Ecto neural progenitor cell (in vitro differentiated cells): ENCODE results near the gene PAPSS2.
A peak's percentile ranks its signal among the peaks of the same experiment; 100 is the strongest.
"Not testable (repeated sequence)": the region's sequence is repeated elsewhere in the genome, so short reads cannot be mapped to it uniquely, and the experiment has no call there.

Experiments used
- DNase-seq: peaks from one replicate; pipeline ENCODE4 v3.0.0-alpha.2; 2018; ENCODE audit warnings: low spot score

Gene PAPSS2

DNA sequence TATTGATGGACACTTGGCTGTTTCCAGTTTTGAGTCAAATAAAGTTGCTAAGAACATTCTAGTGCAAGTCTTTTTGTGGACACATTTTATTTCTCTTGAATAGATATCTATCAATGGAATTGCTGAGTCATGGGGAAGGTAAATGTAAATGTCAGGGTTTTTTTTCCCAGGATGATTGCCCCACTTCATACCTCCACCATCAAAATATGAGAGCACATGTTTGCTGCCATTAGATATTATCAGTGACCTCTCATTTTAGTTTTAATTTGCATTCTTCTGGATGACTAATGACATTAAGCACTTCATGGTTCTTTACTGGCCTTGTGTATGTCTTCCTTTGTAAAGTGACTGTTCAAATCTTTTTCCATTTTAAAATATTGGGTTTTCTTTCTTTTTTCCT lies 45.7 kb downstream of the PAPSS2 start:
- no peak for DNase-seq

DNA sequence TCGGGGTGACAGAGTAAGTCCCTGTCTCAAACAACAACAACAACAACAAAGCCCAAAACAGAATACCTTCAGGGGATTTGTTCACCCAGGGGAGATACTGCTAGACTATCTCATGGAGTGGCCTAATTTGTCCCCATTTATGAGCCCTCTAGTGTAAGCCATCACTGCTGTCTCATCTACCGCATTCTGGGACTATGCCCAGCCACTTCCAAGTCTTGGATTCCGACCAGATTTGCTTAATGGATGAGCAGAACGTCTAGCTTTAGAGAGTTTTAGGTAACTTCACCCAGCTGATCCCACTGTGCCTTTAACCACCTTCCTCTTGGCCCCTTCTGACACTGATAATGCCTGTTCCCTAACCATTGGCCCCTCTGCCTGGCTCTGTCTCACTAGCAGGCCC lies 47.1 kb downstream of the PAPSS2 start:
- no peak for DNase-seq

DNA sequence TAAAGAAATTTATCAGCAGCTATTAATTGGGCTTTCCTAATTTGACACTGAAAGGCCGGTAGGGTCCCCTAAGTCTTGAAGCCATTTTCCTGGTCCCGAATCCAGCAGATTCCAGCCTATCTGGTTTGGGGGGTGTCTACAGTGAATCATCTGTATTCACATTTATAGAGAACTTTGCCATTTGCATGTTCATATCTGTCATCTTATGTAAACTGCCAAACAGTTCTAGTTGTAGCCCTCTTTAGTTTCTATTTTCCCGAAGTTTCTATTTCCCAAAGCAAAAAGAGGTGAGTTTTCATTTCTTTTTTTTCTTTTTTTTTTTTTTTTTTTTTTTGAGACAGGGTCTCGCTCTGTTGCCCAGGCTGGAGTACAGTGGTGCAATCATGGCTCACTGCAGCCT lies 47.6 kb downstream of the PAPSS2 start:
- no peak for DNase-seq

DNA sequence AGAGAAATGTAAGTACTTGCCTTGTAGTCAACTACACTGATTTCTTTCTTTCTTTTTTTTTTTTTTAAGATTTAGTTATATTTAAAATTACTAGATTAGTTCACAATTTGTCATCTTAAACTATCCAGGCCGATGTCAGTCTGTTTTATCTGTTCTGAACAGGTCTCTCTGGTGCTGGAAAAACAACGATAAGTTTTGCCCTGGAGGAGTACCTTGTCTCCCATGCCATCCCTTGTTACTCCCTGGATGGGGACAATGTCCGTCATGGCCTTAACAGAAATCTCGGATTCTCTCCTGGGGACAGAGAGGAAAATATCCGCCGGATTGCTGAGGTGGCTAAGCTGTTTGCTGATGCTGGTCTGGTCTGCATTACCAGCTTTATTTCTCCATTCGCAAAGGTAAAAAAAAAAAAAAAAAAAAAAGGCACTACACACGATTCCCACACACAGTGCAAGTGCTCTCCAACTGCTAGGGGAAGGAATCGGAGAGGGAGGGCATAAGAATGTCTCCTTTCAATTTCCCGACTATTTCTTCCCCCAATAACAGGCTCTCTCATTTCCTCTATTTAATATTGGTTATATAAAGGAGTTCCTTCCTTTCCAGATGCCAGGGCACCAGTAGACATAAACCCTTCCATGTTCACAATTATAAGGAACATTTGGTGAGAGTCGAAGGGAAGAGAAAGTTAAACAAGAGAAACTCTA lies 53.4 kb downstream of the PAPSS2 start:
- DNase-seq = no peak

DNA sequence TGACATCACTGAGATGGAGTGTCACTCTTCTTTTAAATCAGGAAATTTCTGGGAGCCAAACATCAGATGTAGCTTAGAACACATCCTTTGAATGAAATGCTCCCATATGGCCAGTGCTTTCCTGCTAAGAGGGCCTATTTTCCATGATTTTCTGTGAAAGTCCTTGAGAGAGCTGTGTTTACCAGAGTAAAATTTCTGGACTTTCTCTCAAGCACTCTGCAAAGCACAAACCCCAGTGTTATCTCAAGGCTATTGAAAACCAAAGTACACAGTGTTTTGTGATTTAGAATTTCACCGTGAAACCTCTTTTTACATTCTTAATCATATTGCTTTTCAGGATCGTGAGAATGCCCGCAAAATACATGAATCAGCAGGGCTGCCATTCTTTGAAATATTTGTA lies 54.0 kb downstream of the PAPSS2 start:
- DNase-seq = no peak

DNA sequence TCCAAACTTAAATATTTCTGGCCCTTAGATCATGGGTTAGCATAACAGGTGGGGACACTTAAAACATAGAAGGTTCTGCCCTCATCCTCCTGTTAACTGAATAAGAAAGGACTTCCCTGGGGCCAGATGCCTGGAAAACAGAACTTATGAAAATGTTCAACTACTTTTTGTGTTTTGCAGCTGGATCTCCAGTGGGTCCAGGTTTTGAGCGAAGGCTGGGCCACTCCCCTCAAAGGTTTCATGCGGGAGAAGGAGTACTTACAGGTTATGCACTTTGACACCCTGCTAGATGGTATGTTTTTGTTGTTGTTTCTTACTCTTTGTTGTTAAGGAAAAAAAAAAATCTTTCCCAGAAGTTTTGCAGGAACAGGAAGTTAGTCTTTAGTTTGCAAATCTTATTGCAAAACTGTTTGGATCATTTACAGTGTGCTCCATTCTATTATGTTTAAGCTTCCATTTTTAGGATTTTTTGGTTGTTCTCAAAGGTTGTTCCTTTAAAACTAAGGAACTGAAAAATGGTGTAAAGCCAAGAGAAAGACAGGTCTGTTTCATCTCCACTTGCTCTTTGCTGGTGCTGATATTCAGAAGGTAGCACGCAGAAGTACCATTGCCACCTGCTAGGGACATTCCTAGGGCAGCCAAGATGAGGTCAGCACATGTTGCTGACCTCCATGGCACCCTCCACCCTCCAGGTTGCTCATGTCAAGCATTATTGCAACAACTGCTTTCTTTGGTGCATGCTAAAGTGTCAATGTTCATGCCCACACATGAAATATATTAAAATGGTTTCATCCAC lies 56.1 kb downstream of the PAPSS2 start:
- no peak for DNase-seq

DNA sequence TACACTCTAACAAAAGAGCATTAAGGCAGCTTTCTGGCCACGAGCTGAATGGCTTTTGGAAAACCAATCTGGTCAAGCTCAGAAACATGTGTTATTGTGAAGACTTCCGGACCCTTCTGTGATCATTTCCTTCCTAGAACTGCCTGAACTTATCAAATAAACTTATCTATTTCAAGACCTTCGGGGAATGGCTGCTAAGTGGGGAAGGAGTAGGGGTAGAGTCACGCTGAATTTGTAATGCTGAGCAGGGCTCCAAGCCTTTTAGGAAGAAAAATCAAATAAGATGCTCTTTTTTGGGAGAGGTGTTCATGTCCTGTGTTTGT lies 56.6 kb downstream of the PAPSS2 start:
- DNase-seq = no peak

DNA sequence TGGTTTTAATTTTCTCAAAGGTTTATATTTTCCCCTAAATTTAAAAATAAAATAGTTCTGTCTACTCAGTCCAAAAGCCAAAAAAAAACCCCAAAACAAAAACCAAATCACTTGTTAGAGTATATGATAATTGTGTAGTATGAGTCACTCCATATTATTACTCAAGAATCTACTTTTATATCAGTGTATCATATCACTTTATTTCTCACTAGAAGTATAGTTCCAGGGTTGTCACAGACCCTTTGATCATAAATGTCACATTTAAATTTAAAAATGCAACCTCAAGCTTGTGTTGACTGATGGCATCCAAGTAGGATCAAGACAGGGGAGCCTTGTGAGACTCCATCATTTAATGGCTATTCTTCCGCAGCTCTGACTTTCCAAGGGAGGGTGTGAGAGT lies 61.0 kb downstream of the PAPSS2 start:
- no peak for DNase-seq

DNA sequence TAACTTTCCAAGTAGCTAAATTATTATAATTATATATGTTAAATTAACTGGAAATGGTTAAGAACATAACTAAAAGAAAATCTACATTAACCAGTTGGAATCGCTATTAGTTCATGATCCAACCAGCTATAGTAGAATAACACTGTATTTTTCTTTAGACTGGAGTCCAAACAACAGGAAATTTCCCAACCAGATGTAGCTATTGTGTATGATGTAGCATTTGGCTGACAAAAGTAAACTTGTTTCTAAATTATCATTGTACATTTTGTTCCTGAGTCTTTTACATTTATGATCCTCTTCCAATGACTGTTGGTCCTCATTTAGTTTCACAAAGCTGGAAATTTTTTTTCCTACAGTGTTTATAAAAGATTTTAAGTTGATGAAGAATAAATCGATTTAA lies 62.1 kb downstream of the PAPSS2 start:
- no peak for DNase-seq

DNA sequence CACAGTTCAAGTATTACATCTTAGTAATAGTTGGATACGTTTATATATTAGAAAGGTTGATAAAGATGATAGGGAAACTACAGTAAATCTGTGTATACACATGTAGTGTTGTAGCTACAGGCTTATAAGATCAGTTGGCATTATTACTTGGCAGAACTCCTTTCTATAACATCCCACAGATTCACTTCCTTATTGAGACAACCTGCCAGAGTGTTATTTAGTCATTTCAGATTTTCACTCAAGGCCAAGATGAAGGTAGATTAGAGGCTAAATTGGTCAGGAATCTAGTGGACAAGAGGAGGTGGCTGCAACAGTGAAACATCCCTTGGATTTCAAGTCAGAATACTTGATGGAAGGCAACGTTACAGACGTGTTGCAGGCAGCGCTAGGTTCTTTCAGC lies 63.0 kb downstream of the PAPSS2 start:
- no peak for DNase-seq

DNA sequence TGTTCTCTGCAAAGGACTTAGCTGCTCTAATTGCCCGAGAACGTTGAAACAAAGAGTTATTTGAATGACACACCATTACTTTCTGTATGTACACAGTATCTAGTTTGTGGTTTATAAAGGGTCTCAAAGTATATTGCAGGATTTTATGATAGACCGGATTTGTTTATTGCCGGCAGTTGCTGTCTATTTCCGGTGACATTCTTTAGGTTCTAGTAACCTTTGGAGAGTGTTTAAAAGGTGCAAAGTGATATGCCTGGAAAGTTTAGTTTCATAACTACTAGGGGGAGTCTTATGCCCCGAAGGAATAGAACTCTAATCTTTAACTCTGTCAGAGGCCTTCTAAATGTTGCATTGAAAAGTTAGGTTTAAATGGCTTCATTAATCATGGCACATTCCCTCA lies 63.8 kb downstream of the PAPSS2 start:
- no peak for DNase-seq

DNA sequence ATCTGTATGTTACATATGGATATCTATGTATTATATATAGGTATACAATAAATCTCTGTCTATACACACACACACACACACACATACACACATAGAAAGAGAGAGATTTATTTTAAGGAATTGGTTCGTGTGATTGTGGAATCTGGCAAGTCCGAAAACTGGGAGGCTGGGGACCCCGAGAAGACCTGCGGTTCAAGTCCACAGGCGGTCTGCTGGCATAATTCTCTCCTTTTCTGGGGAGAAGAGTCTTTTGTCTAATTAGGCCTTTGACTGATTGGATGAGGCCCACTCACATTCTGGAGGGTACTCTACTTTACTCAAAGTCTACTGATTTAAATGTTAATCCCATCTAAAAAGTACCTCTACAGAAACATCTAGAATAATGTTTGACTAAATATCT lies 65.1 kb downstream of the PAPSS2 start:
- DNase-seq = no peak

DNA sequence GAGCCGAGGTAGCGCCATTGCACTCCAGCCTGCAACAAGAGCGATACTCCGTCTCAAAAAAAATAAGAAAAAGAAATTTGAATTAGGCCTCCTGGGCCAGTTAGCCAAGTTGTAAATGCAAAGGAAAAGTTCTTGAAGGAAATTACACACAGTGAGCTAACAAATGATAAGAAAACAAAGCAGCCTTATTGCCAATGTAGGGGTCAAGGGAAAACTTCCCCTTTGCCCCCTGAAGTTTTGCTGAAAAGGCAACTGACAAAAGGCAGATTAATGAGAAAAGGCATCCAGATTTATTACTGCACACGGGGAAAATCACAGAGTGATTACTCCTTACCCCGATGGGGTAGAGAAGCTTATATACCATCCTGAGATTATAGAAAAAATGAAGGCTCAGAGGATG lies 70.3 kb downstream of the PAPSS2 start:
- DNase-seq = no peak

DNA sequence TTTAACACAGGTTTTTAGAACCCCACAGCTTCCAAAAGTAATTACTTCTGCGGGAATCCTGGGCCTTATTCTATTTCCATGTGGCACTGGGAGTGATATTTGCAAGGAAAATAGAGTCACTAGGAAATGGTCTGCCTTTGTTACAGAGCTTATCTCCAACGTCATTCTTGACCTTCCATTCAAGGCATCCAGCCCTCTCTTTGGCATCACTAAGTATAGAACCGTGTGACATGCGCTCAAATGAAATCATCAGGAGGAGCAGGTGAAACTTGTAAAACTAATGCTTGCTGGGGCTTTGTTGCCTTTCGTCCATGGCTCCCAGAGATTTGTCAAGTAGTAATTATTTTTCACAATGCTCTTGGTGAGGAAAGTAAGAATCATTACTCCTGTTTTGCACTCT lies 73.4 kb downstream of the PAPSS2 start:
- DNase-seq = no peak

DNA sequence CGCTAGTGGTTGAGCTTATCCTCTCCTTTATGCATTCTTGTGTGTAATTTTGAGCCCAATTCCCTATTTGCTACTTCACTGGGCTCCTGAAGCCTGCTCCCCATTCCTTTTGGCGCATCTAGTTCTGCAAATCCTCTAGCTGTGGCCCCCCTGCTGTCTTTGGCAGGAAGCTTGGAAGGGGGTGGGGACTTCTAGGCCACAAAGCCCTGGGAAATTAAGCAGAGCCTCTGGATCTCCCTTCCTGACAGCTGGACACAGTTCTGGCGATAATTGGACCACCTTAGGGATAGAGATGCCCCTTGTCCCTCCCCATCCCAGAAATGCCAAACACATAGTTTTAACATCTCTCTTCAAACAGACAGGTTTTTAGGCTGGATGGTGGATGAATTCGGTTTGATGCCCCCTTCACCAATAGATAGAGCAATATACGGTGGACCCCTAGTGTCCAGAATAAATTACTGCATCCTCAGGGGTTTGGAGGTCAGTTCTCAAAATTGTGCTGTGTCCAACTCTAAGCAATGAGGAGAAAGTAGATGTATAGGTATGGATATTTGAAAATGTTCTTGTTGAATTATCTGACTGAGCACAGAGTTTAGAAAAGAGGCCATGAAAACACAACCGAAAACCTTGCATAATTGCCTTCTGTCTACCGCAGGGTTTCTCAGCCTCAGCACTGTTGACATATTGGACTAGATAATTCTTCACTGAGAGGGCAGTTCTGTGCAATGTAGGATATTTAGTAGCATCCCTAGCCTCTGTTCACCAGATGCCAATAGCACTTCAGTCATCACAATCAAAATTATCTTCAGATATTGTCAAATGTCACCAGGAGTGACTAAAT lies 75.5 kb downstream of the PAPSS2 start:
- DNase-seq = peak; percentile 81

DNA sequence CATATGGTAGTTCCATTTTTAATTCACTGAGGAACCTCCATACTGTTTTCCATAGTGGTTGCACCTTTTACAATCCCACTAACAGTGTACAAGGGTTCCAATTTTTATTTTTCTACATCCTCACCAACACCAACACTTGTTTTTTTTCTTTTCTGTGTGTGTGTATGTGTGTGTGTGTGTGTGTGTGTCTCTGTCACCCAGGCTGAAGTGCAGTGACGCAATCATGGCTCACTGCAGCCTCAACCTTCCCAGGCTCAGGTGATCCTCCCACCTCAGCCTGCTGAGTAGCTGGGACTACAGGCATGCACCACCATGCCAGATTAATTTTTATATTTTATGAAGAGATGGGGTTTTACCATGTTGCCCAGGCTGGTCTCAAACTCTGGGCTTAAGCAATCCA lies 78.6 kb downstream of the PAPSS2 start:
- DNase-seq = not testable (repeated sequence)

DNA sequence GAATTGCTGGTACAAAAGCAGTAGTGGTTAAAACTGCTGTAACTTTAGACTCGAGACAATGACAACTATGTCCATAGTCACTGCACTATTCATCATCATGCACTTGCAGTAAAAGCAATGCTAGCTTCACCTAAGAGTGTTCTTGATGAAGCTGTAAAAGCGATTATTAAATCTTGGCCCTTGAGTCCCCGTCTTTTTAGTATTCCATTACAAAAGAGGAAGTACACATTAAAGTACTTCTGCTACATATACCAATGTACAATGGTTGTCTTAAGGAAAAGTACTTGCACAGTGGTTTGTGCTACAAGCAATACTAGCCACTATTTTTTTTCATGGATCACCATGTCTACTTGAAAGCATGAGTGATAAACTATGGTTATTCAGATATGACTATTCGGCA lies 80.0 kb downstream of the PAPSS2 start:
- DNase-seq = no peak

DNA sequence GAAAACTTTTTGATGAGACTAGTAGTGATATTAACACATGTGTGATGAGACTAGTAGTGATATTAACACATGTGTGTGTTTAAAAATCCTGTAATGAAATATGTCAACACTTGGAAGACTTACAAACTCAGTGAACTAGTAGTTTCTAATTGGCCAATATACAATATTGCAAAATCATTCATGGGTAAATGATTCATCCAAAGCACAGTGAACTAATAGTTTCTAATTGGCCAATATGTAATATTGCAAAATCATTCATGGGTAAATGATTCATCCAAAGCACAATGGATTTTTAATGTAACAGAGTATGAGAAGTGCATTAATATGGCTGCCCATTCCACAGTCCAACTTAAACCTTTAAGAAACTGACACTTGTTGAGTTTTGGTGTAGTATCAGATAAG lies 80.6 kb downstream of the PAPSS2 start:
- no peak for DNase-seq

DNA sequence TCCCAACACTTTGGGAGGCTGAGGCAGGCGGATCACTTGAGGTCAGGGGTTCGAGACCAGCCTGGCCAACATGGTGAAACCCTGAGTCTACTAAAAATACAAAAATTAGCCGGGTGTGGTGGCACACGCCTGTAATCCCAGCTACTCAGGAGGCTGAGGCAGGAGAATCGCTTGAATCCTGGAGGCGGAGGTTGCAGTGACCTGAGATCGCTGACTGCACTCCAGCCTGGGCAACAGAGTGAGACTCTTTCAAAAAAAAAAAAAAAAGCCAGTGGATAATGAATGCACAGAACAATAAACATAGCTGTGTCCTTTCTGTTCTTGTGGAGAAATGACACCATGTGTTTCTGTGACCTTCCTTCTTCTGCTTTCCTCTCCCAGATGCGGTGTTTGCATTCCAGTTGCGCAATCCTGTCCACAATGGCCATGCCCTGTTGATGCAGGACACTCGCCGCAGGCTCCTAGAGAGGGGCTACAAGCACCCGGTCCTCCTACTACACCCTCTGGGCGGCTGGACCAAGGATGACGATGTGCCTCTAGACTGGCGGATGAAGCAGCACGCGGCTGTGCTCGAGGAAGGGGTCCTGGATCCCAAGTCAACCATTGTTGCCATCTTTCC lies 83.4 kb downstream of the PAPSS2 start:
- not testable (repeated sequence) for DNase-seq

DNA sequence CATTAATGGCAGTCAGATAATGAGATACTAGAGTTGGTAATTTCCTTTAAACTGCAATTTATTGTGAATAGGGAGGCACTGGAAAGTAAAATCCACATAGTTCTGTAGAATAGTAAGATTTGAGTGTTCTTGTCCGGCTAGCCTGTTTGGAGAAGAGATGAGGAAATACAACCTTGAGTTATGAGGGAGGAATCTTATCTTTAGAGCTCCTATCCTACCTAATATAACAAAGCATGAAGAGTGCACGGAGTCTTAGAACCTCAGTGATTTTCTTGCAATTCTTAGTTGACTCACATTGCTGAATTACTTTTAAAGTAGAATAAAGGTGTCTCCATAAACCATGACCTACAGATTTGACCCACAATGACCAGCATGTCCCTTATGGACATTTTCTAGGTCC lies 84.9 kb downstream of the PAPSS2 start:
- no peak for DNase-seq

DNA sequence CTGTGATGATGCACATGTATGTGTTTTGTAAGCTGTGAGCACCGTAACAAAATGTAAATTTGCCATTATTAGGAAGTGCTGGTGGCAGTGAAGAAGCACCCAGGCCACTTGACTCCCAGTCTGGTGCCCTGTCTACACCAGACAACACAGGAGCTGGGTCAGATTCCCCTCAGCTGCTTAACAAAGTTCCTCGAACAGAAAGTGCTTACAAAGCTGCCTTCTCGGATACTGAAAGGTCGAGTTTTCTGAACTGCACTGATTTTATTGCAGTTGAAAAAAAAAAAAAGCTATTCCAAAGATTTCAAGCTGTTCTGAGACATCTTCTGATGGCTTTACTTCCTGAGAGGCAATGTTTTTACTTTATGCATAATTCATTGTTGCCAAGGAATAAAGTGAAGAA lies 87.2 kb downstream of the PAPSS2 start:
- DNase-seq = no peak

DNA sequence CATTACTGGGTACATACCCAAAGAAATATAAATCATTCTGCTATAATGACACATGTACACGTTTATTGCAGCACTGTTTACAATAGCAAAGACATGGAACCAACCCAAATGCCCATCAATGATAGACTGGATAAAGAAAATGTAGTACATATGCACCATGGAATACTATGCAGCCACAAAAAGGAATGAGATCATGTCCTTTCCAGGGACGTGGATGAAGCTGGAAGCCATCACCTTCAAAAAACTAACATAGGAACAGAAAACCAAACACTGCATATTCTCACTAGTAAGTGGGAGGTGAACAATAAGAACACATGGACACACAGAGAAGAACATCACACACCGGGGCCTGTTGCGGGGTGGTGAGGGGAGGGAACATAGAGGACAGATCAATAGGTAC lies 88.6 kb downstream of the PAPSS2 start:
- DNase-seq = not testable (repeated sequence)
